ENCODE data around the gene MCC.

- TF ChIP-seq POLR2A (IDR thresholded peaks at IDR 0.05) (no peak), CTCF (IDR thresholded peaks at IDR 0.05) (no peak)
These were observed 167.9 kb downstream of the MCC start for GRCh38 chr5:113320273-113320780.
